A673 (cell line): Measurements from ENCODE around the gene AP4S1.

Source experiments
- EZH2 ChIP-seq: fragments of 200-600 bp; sonication (generic); IDR thresholded peaks from 2 replicates; pipeline ENCODE4 v1.6.1; 2017; ENCODE audit warnings: borderline replicate concordance, low read depth, mild to moderate bottlenecking, mixed read lengths, antibody characterized with exemption, low read length; ENCODE audit not compliant: poor library complexity, severe bottlenecking
- TF ChIP-seq, protein P1 (sequence below): fragments of 300-800, 200-600 bp; sonication (generic); conservative IDR thresholded peaks from 2 replicates; pipeline ENCODE4 v1.5.1; 2017; ENCODE audit warnings: low read depth, mild to moderate bottlenecking, antibody characterized with exemption, low read length, moderate library complexity, mixed read lengths

DNA sequence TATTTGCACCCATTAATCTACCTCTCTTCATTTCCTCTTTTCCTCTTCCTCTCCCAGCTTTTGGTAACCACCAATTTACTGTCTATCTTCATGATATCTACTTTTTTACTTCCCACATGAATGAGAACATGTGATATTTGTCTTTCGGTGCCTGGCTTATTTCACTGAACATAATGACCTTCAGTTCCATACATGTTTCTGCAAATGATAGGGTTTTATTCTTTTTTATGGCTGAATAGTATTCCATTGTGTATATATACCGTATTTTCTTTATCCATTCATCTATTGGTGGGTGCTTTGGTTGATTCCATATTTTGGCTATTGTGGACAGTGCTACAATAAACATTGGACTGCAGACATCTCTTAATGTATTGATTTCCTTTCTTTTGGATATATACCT, 49.7 kb downstream of the AP4S1 start:
- no peak for TF ChIP-seq EZH2
- TF ChIP-seq, protein P1, sequence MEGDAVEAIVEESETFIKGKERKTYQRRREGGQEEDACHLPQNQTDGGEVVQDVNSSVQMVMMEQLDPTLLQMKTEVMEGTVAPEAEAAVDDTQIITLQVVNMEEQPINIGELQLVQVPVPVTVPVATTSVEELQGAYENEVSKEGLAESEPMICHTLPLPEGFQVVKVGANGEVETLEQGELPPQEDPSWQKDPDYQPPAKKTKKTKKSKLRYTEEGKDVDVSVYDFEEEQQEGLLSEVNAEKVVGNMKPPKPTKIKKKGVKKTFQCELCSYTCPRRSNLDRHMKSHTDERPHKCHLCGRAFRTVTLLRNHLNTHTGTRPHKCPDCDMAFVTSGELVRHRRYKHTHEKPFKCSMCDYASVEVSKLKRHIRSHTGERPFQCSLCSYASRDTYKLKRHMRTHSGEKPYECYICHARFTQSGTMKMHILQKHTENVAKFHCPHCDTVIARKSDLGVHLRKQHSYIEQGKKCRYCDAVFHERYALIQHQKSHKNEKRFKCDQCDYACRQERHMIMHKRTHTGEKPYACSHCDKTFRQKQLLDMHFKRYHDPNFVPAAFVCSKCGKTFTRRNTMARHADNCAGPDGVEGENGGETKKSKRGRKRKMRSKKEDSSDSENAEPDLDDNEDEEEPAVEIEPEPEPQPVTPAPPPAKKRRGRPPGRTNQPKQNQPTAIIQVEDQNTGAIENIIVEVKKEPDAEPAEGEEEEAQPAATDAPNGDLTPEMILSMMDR, result no peak
